ENCODE measurements around the gene TNRC6C. TPM values are rescaled to one million over a fixed set of nuclear protein-coding genes. Genes with fewer than 3 reads are reported as not detected.

Gene TNRC6C
- total RNA-seq, 2 experiments from 2014 or later: 50.7 to 57.3 TPM

DNA sequence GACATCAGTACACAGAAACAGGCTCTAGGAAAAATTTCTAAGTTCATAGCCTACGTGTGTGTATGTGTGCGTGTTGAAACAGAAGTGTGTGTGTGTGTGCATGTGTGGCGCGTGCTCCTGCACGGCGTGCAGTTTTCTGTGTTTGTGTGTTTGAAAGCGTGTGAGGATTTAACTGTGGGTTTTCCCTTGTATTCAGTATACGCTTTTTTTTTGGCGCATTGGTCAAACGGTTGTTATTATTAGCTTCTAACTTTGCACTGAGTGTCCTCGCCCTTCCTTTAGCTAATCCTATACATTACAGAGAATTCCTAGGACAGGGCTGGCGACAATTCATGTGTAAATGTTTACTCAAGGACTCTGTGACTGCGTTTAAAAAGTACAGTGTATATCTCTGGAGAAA lies 147.0 kb downstream of the TNRC6C start:
- Histone ChIP-seq H3K27me3 (ENCODE audit: control insufficient read depth in 1 of 2, insufficient read depth in 2 of 2, low read length in 2 of 2) (no peaks in the 10 kb centered on the region), H3K9me3 (ENCODE audit: control insufficient read depth in 1 of 2, insufficient read depth in 1 of 2, low read length in 2 of 2) (no peaks in the 10 kb centered on the region), H3K4me1 (ENCODE audit: insufficient read depth, low read length) (peaks cover 9% of the 10 kb centered on the region), H3K27ac (ENCODE audit: low read depth in 1 of 2, low read length in 2 of 2) (peak overlapping the region in 1 of 2 donors; percentile 21), H3K36me3 (ENCODE audit: insufficient read depth, low read length) (peaks cover 79% of the 10 kb centered on the region), H3K4me3 (ENCODE audit: low read length) (no peak overlapping the region)
- no peak for TF ChIP-seq CTCF (IDR thresholded peaks at IDR 0.05)
- no peaks in the 10 kb centered on the region for H3K27me3 Mint-ChIP-seq
- H3K4me3 Mint-ChIP-seq: no peak overlapping the region
- no peak overlapping the region for H3K27ac Mint-ChIP-seq
- H3K9me3 Mint-ChIP-seq: no peaks in the 10 kb centered on the region
- peaks cover 65% of the 10 kb centered on the region for H3K36me3 Mint-ChIP-seq (ENCODE audit: low read depth)
- intact Hi-C loops (cut with DNase I, micrococcal nuclease): no loop called here
- ChIA-PET CTCF (interaction anchor here (1.0 to 1.6 kb wide), 2 partner anchors 21 to 146 kb away, joined by 3 to 4 read pairs; no protein-coding TSS in a partner anchor), POLR2A (interaction anchor here (1.6 kb wide), 1 partner anchor 38 kb away, joined by 4 read pairs; no protein-coding TSS in a partner anchor)
- H3K4me1 Mint-ChIP-seq (ENCODE audit: low read depth): peaks cover 17% of the 10 kb centered on the region
- DNase-seq (no peak), ATAC-seq (ENCODE audit: poor library complexity) (no peak)

- Mint-ChIP-seq H3K27me3 (no peaks in the 10 kb centered on the region), H3K9me3 (no peaks in the 10 kb centered on the region), H3K36me3 (ENCODE audit: low read depth) (peaks cover 67% of the 10 kb centered on the region), H3K4me3 (no peak overlapping the region), H3K4me1 (ENCODE audit: low read depth) (peaks cover 17% of the 10 kb centered on the region), H3K27ac (no peak overlapping the region)
- ChIA-PET CTCF (interaction anchor here (0.8 to 1.6 kb wide), 3 partner anchors 22 to 145 kb away, joined by 3 to 4 read pairs (median 3); no protein-coding TSS in a partner anchor), POLR2A (interaction anchor here (0.7 to 1.6 kb wide), 4 partner anchors 21 to 38 kb away, joined by 3 to 5 read pairs (median 4); no protein-coding TSS in a partner anchor)
- intact Hi-C loops (cut with DNase I, micrococcal nuclease): no loop called here
- H3K27ac ChIP-seq (ENCODE audit: low read depth in 1 of 2, low read length in 2 of 2): no peak overlapping the region
- no peak for TF ChIP-seq CTCF (IDR thresholded peaks at IDR 0.05)
- H3K4me3 ChIP-seq (ENCODE audit: low read length): no peak overlapping the region
- H3K4me1 ChIP-seq (ENCODE audit: insufficient read depth, low read length): peaks cover 13% of the 10 kb centered on the region
- DNase-seq (no peak), ATAC-seq (ENCODE audit: poor library complexity) (no peak)
- H3K27me3 ChIP-seq (ENCODE audit: control insufficient read depth in 1 of 2, insufficient read depth in 2 of 2, low read length in 2 of 2): no peaks in the 10 kb centered on the region
- H3K36me3 ChIP-seq (ENCODE audit: insufficient read depth, low read length): peaks cover 82% of the 10 kb centered on the region
- no peaks in the 10 kb centered on the region for H3K9me3 ChIP-seq (ENCODE audit: control insufficient read depth in 1 of 2, insufficient read depth in 1 of 2, low read length in 2 of 2)
Observed at GRCh38 chr17:78106211-78106610, 147.7 kb downstream of the TNRC6C start.

GRCh38 chr17:78107457-78107856 lies 149.0 kb downstream of the TNRC6C start:
- CTCF ChIA-PET: no interaction called here
- Mint-ChIP-seq H3K9me3 (no peaks in the 10 kb centered on the region), H3K27ac (peak overlapping the region; percentile 76), H3K27me3 (no peaks in the 10 kb centered on the region), H3K4me1 (ENCODE audit: low read depth) (peaks cover 20% of the 10 kb centered on the region), H3K36me3 (ENCODE audit: low read depth) (peaks cover 62% of the 10 kb centered on the region), H3K4me3 (no peak overlapping the region)
- H3K4me3 ChIP-seq (ENCODE audit: low read length): no peak overlapping the region
- H3K4me1 ChIP-seq (ENCODE audit: insufficient read depth, low read length): peaks cover 25% of the 10 kb centered on the region
- H3K9me3 ChIP-seq (ENCODE audit: control insufficient read depth in 1 of 2, insufficient read depth in 1 of 2, low read length in 2 of 2): no peaks in the 10 kb centered on the region
- POLR2A ChIA-PET: interaction anchor here (0.7 to 1.3 kb wide), 2 partner anchors 20 to 229 kb away, joined by 3 to 4 read pairs; no protein-coding TSS in a partner anchor
- no peak overlapping the region for H3K27ac ChIP-seq (ENCODE audit: low read depth in 1 of 2, low read length in 2 of 2)
- TF ChIP-seq CTCF (IDR thresholded peaks at IDR 0.05): no peak
- H3K36me3 ChIP-seq (ENCODE audit: insufficient read depth, low read length): peaks cover 83% of the 10 kb centered on the region
- H3K27me3 ChIP-seq (ENCODE audit: control insufficient read depth in 1 of 2, insufficient read depth in 2 of 2, low read length in 2 of 2): no peaks in the 10 kb centered on the region
- intact Hi-C loops (cut with DNase I, micrococcal nuclease): no loop called here
- peak in 1 of 14 experiments; percentile 4 for DNase-seq
- ATAC-seq (ENCODE audit: poor library complexity): no peak

Measured in CD4-positive, alpha-beta T cell (primary cell).